Gastrocnemius medialis (tissue), 4 donors: ENCODE measurements around the gene FGFR3.

Experiments
- POLR2A ChIP-seq, 2 donors: fragments of 450-650 bp; IDR thresholded peaks; one replicate each; pipeline ENCODE4 v1.6.1; 2017; ENCODE audit warnings: antibody characterized with exemption in 2 of 2, mild to moderate bottlenecking in 2 of 2, moderate library complexity in 2 of 2
- TF ChIP-seq, protein P1 (sequence below), 5 experiments: fragments of 450-650 bp in 3 of 5; fragments of 200-600 bp in 2 of 5; sonication (generic) in 2 of 5; IDR thresholded peaks in 4 of 5; conservative IDR thresholded peaks in 1 of 5; 1 replicate in 4 of 5; 2 replicates in 1 of 5; pipeline ENCODE4 v1.5.1; 2016 to 2019; ENCODE audit warnings: antibody characterized with exemption in 5 of 5, mild to moderate bottlenecking in 3 of 5, moderate library complexity in 3 of 5

DNA sequence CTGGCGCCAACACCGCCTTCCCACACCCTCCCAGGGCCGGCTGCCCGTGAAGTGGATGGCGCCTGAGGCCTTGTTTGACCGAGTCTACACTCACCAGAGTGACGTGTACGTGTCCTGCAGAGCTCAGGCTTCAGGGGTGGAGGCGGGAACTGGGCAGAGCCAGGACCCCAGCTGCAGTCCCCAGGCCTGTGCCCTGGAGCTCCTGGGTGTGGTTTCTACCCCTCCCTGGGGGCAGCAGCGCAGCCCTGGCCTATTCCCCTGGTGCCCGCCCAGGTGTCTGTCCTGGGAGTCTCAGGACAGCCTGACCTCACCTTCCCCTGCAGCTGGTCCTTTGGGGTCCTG, 13.1 kb downstream of the FGFR3 start:
- TF ChIP-seq, protein P1, sequence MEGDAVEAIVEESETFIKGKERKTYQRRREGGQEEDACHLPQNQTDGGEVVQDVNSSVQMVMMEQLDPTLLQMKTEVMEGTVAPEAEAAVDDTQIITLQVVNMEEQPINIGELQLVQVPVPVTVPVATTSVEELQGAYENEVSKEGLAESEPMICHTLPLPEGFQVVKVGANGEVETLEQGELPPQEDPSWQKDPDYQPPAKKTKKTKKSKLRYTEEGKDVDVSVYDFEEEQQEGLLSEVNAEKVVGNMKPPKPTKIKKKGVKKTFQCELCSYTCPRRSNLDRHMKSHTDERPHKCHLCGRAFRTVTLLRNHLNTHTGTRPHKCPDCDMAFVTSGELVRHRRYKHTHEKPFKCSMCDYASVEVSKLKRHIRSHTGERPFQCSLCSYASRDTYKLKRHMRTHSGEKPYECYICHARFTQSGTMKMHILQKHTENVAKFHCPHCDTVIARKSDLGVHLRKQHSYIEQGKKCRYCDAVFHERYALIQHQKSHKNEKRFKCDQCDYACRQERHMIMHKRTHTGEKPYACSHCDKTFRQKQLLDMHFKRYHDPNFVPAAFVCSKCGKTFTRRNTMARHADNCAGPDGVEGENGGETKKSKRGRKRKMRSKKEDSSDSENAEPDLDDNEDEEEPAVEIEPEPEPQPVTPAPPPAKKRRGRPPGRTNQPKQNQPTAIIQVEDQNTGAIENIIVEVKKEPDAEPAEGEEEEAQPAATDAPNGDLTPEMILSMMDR (IDR thresholded peaks at IDR 0.05 in 4 of 5, conservative IDR thresholded peaks at IDR 0.05 in 1 of 5), result no peak
- TF ChIP-seq POLR2A (IDR thresholded peaks at IDR 0.05), result no peak
